CD14-positive monocyte (primary cell): ENCODE measurements around the gene C9orf152. TPM values are rescaled to one million over a fixed set of nuclear protein-coding genes. Genes with fewer than 3 reads are reported as not detected.

ENCODE experiments used
- DNase-seq, 3 donors: peaks; one replicate each; pipeline ENCODE4 v3.0.0-alpha.2; 2011 to 2022
- H2AFZ ChIP-seq: 2 replicates; pipeline ENCODE4 v1.6.0; 2012; ENCODE audit warnings: mild to moderate bottlenecking, low read depth, low read length, inconsistent platforms; ENCODE audit not compliant: insufficient read depth, poor library complexity, severe bottlenecking
- H3K27ac ChIP-seq, 2 donors: 1 replicate in 1 of 2; 2 replicates in 1 of 2; pipeline ENCODE4 v1.5.1; 2012 to 2013; ENCODE audit warnings: low read length in 2 of 2, control low read depth in 1 of 2, inconsistent platforms in 1 of 2, low read depth in 1 of 2, mild to moderate bottlenecking in 1 of 2
- H3K27me3 ChIP-seq, 2 donors: one replicate each; pipeline versions ENCODE4 v1.6.0 to v1.6.1; 2011 to 2013; ENCODE audit warnings: low read length in 2 of 2; ENCODE audit not compliant: control insufficient read depth in 2 of 2, insufficient read depth in 2 of 2
- H3K36me3 ChIP-seq, 2 donors: replicated peaks in 1 of 2; 1 replicate in 1 of 2; 2 replicates in 1 of 2; pipeline versions ENCODE4 v1.5.1 to v1.6.1; 2012 to 2013; ENCODE audit warnings: low read length in 2 of 2, control low read depth in 1 of 2, inconsistent platforms in 1 of 2, mild to moderate bottlenecking in 1 of 2; ENCODE audit not compliant: insufficient read depth in 2 of 2, control insufficient read depth in 1 of 2
- H3K4me1 ChIP-seq, 2 donors: 1 replicate in 1 of 2; 2 replicates in 1 of 2; pipeline versions ENCODE4 v1.5.1 to v1.6.1; 2012 to 2013; ENCODE audit warnings: low read length in 2 of 2, control low read depth in 1 of 2, inconsistent platforms in 1 of 2, mild to moderate bottlenecking in 1 of 2, moderate library complexity in 1 of 2; ENCODE audit not compliant: insufficient read depth in 2 of 2, control insufficient read depth in 1 of 2
- H3K4me2 ChIP-seq: replicated peaks from 2 replicates; pipeline ENCODE3; 2012; ENCODE audit warnings: low read length, moderate library complexity, mild to moderate bottlenecking; ENCODE audit not compliant: poor library complexity, severe bottlenecking; ENCODE audit errors: extremely low read depth
- H3K4me3 ChIP-seq, 3 experiments: fragments of 200-600 bp in 1 of 3; sonication (generic) in 1 of 3; replicated peaks in 1 of 3; 1 replicate in 2 of 3; 2 replicates in 1 of 3; pipeline ENCODE4 v1.5.1; 2011 to 2013; ENCODE audit warnings: low read length in 3 of 3, mild to moderate bottlenecking in 3 of 3, control low read depth in 2 of 3, low read depth in 2 of 3, inconsistent platforms in 1 of 3, moderate library complexity in 1 of 3
- H3K79me2 ChIP-seq: 2 replicates; pipeline ENCODE4 v1.6.0; 2012; ENCODE audit warnings: mild to moderate bottlenecking, control low read depth, inconsistent platforms, low read length, moderate library complexity; ENCODE audit not compliant: insufficient read depth
- H3K9ac ChIP-seq: 2 replicates; pipeline ENCODE4 v1.6.0; 2017; ENCODE audit warnings: low read length, mild to moderate bottlenecking; ENCODE audit not compliant: insufficient read depth, poor library complexity, severe bottlenecking
- H3K9me3 ChIP-seq, 2 donors: replicated peaks in 1 of 2; 1 replicate in 1 of 2; 2 replicates in 1 of 2; pipeline versions ENCODE4 v1.5.1 to v1.6.1; 2012 to 2013; ENCODE audit warnings: low read length in 2 of 2, control low read depth in 1 of 2; ENCODE audit not compliant: control insufficient read depth in 1 of 2, insufficient read depth in 1 of 2
- H4K20me1 ChIP-seq: 2 replicates; pipeline ENCODE4 v1.6.0; 2012; ENCODE audit warnings: mild to moderate bottlenecking, low read length, control low read depth, moderate library complexity; ENCODE audit not compliant: insufficient read depth
- H3K27ac Mint-ChIP-seq, 7 donors: one replicate each; pipeline ENCODE4 v1.8.0; 2020; ENCODE audit warnings: mild to moderate bottlenecking in 7 of 7, mixed read lengths in 7 of 7, moderate library complexity in 6 of 7, inconsistent platforms in 2 of 7
- H3K27me3 Mint-ChIP-seq, 3 donors: one replicate each; pipeline ENCODE4 v1.8.0; 2021 to 2022; ENCODE audit warnings: low read depth in 3 of 3, mild to moderate bottlenecking in 3 of 3, mixed read lengths in 3 of 3, moderate library complexity in 3 of 3, inconsistent platforms in 1 of 3
- H3K36me3 Mint-ChIP-seq, 2 donors: one replicate each; pipeline ENCODE4 v1.8.0; 2020; ENCODE audit warnings: mixed read lengths in 2 of 2, inconsistent platforms in 1 of 2, mild to moderate bottlenecking in 1 of 2
- H3K4me1 Mint-ChIP-seq: one replicate; pipeline ENCODE4 v1.8.0; 2020; ENCODE audit warnings: mild to moderate bottlenecking, mixed read lengths
- H3K4me3 Mint-ChIP-seq, 2 donors: one replicate each; pipeline ENCODE4 v1.8.0; 2020; ENCODE audit warnings: mild to moderate bottlenecking in 2 of 2, mixed read lengths in 2 of 2, moderate library complexity in 1 of 2
- H3K9me3 Mint-ChIP-seq, 7 donors: one replicate each; pipeline ENCODE4 v1.8.0; 2020 to 2022; ENCODE audit warnings: mixed read lengths in 7 of 7, mild to moderate bottlenecking in 6 of 7, moderate library complexity in 6 of 7, inconsistent platforms in 2 of 7
- CTCF ChIP-seq: fragments of 200-600 bp; IDR thresholded peaks from one replicate; pipeline ENCODE4 v1.8.0; 2022; ENCODE audit warnings: antibody characterized with exemption, mild to moderate bottlenecking
- WGBS: methylation state at CpG from one replicate; pipeline ENCODE4 v1.1.5; 2013; ENCODE audit warnings: missing lambda C conversion rate; ENCODE audit not compliant: insufficient coverage; 5-methylcytosine and 5-hydroxymethylcytosine counted together
- intact Hi-C, 2 donors: fragments of 100-400 bp; cut with micrococcal nuclease; formaldehyde crosslinking; loops; one replicate each; pipeline versions ENCODE4 v1.15.0 to v1.15.1; 2023
- polyA plus RNA-seq, 3 donors: library from polyadenylated mRNA; depleted of rRNA in 1 of 3; unstranded in 2 of 3; stranded (reverse) in 1 of 3; fragments of 300-500 nt in 2 of 3; fragments of >200 nt in 1 of 3; fragmentation: Illumina TruSeq in 2 of 3; gene quantifications; 1 replicate in 2 of 3; 2 replicates in 1 of 3; pipeline ENCODE4 v1.2.3, GENCODE V29; 2012 to 2021

Gene C9orf152
- polyA plus RNA-seq, 3 donors: not detected

- no peaks in the 10 kb centered on the region for H3K27me3 ChIP-seq
- peak; percentile 30 to 56 (median 45) for DNase-seq
- H3K27ac ChIP-seq: peak overlapping the region in 1 of 2 donors; percentile 39
- no peak overlapping the region for H3K9ac ChIP-seq
- no peaks in the 10 kb centered on the region for H3K9me3 ChIP-seq
- H3K4me2 ChIP-seq: peak overlapping the region; percentile 79
- Mint-ChIP-seq H3K9me3 (no peaks in the 10 kb centered on the region), H3K4me1 (peaks cover 74% of the 10 kb centered on the region), H3K36me3 (peaks cover 11 to 13% of the 10 kb centered on the region in 2 donors), H3K27me3 (peaks cover 0 to 1% (median 0%) of the 10 kb centered on the region in 3 donors), H3K27ac (peak overlapping the region in 2 of 7 donors; percentile 58 to 63), H3K4me3 (peak overlapping the region; percentile 80 to 90)
- peaks cover 41 to 47% of the 10 kb centered on the region in 2 donors for H3K4me1 ChIP-seq
- WGBS: 0% methylated on average over 3 of the region's 4 CpGs
- peak overlapping the region; percentile 57 for H2AFZ ChIP-seq
- no peak for TF ChIP-seq CTCF
- H3K79me2 ChIP-seq: peaks cover 60% of the 10 kb centered on the region
- peak overlapping the region; percentile 22 to 73 (median 33) for H3K4me3 ChIP-seq
- H3K36me3 ChIP-seq: no peaks in the 10 kb centered on the region
- intact Hi-C loops: no loop called here
- no peaks in the 10 kb centered on the region for H4K20me1 ChIP-seq
Measured at GRCh38 chr9:110156902-110157301, 51.1 kb downstream of the C9orf152 start.

- Mint-ChIP-seq H3K36me3 (peaks cover 8 to 12% of the 10 kb centered on the region in 2 donors), H3K27ac (peak overlapping the region in 5 of 7 donors; percentile 25 to 79 (median 58)), H3K27me3 (peaks cover 0 to 1% (median under 1%) of the 10 kb centered on the region in 3 donors), H3K9me3 (no peaks in the 10 kb centered on the region), H3K4me3 (peak overlapping the region; percentile 80 to 90), H3K4me1 (peaks cover 71% of the 10 kb centered on the region)
- DNase-seq: no peak
- WGBS: 0% methylated on average over 1 of the region's 9 CpGs
- Histone ChIP-seq H3K9ac (no peak overlapping the region), H2AFZ (peak overlapping the region; percentile 57), H3K27ac (peak overlapping the region in 1 of 2 donors; percentile 39), H3K4me1 (peaks cover 41 to 47% of the 10 kb centered on the region in 2 donors), H3K4me3 (peak overlapping the region; percentile 22 to 73 (median 33)), H3K27me3 (no peaks in the 10 kb centered on the region), H3K36me3 (no peaks in the 10 kb centered on the region), H3K9me3 (no peaks in the 10 kb centered on the region), H4K20me1 (no peaks in the 10 kb centered on the region), H3K79me2 (peaks cover 65% of the 10 kb centered on the region), H3K4me2 (peak overlapping the region; percentile 79)
- intact Hi-C loops: no loop called here
- TF ChIP-seq CTCF: no peak
Measured at GRCh38 chr9:110156416-110156815, 51.5 kb downstream of the C9orf152 start.
